Measurements from ENCODE around the gene PLA2G4C.

GRCh38 chr19:48118131-48118517 is 7.5 kb upstream of the PLA2G4C start:
- TF ChIP-seq CTCF (IDR thresholded peaks at IDR 0.05; ENCODE audit: low read length) (no peak), EZH2 (optimal IDR thresholded peaks at IDR 0.05; ENCODE audit: low read depth, low read length) (no peak)

Data from MM.1S (cell line).